Neural cell (in vitro differentiated cells): ENCODE data around the gene INPP5B. TPM values are rescaled to one million over a fixed set of nuclear protein-coding genes. Genes with fewer than 3 reads are reported as not detected.

Experiments
- H2AFZ ChIP-seq: fragments of 200-600, 300-800 bp; sonication (generic), shearing (Covaris generic); 2 replicates; pipeline ENCODE4 v1.6.0; 2014; ENCODE audit warnings: low read depth, mild to moderate bottlenecking, antibody characterized with exemption, low read length, moderate library complexity
- H3F3A ChIP-seq: fragments of 200-600 bp; shearing (Covaris generic); 2 replicates; pipeline ENCODE4 v1.6.1; 2016; ENCODE audit warnings: mild to moderate bottlenecking, moderate library complexity, mixed read lengths, antibody characterized with exemption, low read length; ENCODE audit not compliant: insufficient read depth, poor library complexity, severe bottlenecking
- H3K27ac ChIP-seq: fragments of 200-600, 300-800 bp; sonication (generic), shearing (Covaris generic); 2 replicates; pipeline ENCODE4 v1.5.1; 2014; ENCODE audit warnings: mild to moderate bottlenecking, low read length, moderate library complexity
- H3K27me3 ChIP-seq: fragments of 300-800, 200-600 bp; sonication (generic), shearing (Covaris generic); 2 replicates; pipeline ENCODE4 v1.6.0; 2014; ENCODE audit warnings: mild to moderate bottlenecking, low read depth, low read length, moderate library complexity; ENCODE audit not compliant: insufficient read depth
- H3K36me3 ChIP-seq: fragments of 300-800, 200-600 bp; sonication (generic), shearing (Covaris generic); 2 replicates; pipeline ENCODE4 v1.5.1; 2014; ENCODE audit warnings: mild to moderate bottlenecking, antibody characterized with exemption, low read length, moderate library complexity; ENCODE audit not compliant: insufficient read depth
- H3K4me2 ChIP-seq: fragments of 300-800, 200-600 bp; sonication (generic), shearing (Covaris generic); 2 replicates; pipeline ENCODE4 v1.6.0; 2014; ENCODE audit warnings: mild to moderate bottlenecking, low read length
- H3K4me3 ChIP-seq: fragments of 300-800, 200-600 bp; sonication (generic), shearing (Covaris generic); 2 replicates; pipeline ENCODE4 v1.5.1; 2014; ENCODE audit warnings: mild to moderate bottlenecking, low read length, moderate library complexity
- H3K79me2 ChIP-seq: fragments of 200-600 bp; shearing (Covaris generic); replicated peaks from 2 replicates; pipeline ENCODE4 v1.6.0; 2014; ENCODE audit warnings: mild to moderate bottlenecking, low read length, moderate library complexity; ENCODE audit not compliant: insufficient read depth
- H3K9ac ChIP-seq: fragments of 300-800, 200-600 bp; sonication (generic), shearing (Covaris generic); 2 replicates; pipeline ENCODE4 v1.6.1; 2016; ENCODE audit warnings: mild to moderate bottlenecking, low read length, mixed read lengths
- H3K9me2 ChIP-seq: fragments of 200-600 bp; shearing (Covaris generic); 2 replicates; pipeline ENCODE4 v1.6.1; 2016; ENCODE audit warnings: mild to moderate bottlenecking, low read length, mixed read lengths; ENCODE audit not compliant: insufficient read depth
- H3K9me3 ChIP-seq: fragments of 200-600, 300-800 bp; sonication (generic), shearing (Covaris generic); 2 replicates; pipeline ENCODE4 v1.6.1; 2016; ENCODE audit warnings: mild to moderate bottlenecking, mixed run types, low read length, moderate library complexity, mixed read lengths
- H4K20me1 ChIP-seq: fragments of 200-600 bp; shearing (Covaris generic); 2 replicates; pipeline ENCODE4 v1.6.1; 2016; ENCODE audit warnings: mild to moderate bottlenecking, mixed run types; ENCODE audit not compliant: insufficient read depth
- EP300 ChIP-seq: fragments of 450-650 bp; conservative IDR thresholded peaks from 2 replicates; pipeline ENCODE4 v1.6.1; 2014; ENCODE audit warnings: antibody characterized with exemption, mild to moderate bottlenecking, moderate library complexity; ENCODE audit not compliant: poor library complexity, severe bottlenecking
- EZH2 ChIP-seq: fragments of 200-600, 300-800 bp; shearing (Covaris generic), sonication (generic); IDR thresholded peaks from 2 replicates; pipeline ENCODE4 v1.6.1; 2014; ENCODE audit warnings: antibody characterized with exemption, low read length, borderline replicate concordance, mild to moderate bottlenecking; ENCODE audit not compliant: insufficient read depth, poor library complexity, severe bottlenecking
- MXI1 ChIP-seq: fragments of 450-650 bp; conservative IDR thresholded peaks from 2 replicates; pipeline ENCODE4 v1.6.1; 2014; ENCODE audit warnings: antibody characterized with exemption, mild to moderate bottlenecking; ENCODE audit not compliant: poor library complexity, severe bottlenecking
- POLR2AphosphoS5 ChIP-seq: IDR thresholded peaks from 2 replicates; pipeline ENCODE4 v1.6.1; 2012
- RAD21 ChIP-seq: fragments of 450-650 bp; conservative IDR thresholded peaks from 2 replicates; pipeline ENCODE4 v1.6.1; 2014; ENCODE audit warnings: antibody characterized with exemption, mild to moderate bottlenecking, moderate library complexity
- SMC3 ChIP-seq: fragments of 450-650 bp; conservative IDR thresholded peaks from 2 replicates; pipeline ENCODE4 v1.6.1; 2014; ENCODE audit warnings: antibody characterized with exemption, mild to moderate bottlenecking, moderate library complexity; ENCODE audit not compliant: poor library complexity
- TAF1 ChIP-seq: IDR thresholded peaks from 2 replicates; pipeline ENCODE4 v1.6.1; 2012; ENCODE audit warnings: low read depth
- polyA plus RNA-seq: library from polyadenylated mRNA; depleted of rRNA; stranded (reverse); fragments of >200 nt; gene quantifications from 2 replicates; pipeline ENCODE4 v1.2.3, GENCODE V29; 2014
- TF ChIP-seq, protein P1 (sequence below): fragments of 450-650 bp; IDR thresholded peaks from 2 replicates; pipeline ENCODE4 v1.5.1; 2014; ENCODE audit warnings: antibody characterized with exemption, mild to moderate bottlenecking, moderate library complexity; ENCODE audit not compliant: poor library complexity, severe bottlenecking
- TF ChIP-seq, protein P2 (sequence below): IDR thresholded peaks from 2 replicates; pipeline ENCODE4 v1.6.1; 2012; ENCODE audit warnings: borderline replicate concordance

INPP5B gene
- polyA plus RNA-seq, 1 donor from 2014 or later, result 13.4 TPM

DNA sequence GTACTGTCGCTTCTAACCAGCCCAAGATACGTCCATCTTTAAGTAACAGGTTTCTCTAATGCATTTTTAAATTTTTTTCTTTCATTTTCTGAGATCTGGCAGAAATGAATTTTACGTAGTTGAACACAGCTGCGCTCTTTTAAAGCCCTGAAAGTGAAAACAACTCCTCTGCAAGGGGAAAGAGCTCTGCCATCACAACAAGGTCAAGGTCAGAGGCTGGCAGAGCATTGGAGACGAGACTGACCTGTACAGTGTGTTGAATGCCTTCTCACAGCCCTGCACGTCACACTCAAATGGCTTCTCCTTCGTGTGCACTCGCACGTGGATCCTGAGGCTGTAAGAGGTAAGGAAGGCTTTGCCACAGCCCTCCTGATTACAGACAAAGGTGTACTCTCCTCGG lies 107.2 kb downstream of the INPP5B start:
- H3K79me2 ChIP-seq, result no peaks in the 10 kb centered on the region
- TF ChIP-seq EZH2, result no peak
- TF ChIP-seq, protein P1, sequence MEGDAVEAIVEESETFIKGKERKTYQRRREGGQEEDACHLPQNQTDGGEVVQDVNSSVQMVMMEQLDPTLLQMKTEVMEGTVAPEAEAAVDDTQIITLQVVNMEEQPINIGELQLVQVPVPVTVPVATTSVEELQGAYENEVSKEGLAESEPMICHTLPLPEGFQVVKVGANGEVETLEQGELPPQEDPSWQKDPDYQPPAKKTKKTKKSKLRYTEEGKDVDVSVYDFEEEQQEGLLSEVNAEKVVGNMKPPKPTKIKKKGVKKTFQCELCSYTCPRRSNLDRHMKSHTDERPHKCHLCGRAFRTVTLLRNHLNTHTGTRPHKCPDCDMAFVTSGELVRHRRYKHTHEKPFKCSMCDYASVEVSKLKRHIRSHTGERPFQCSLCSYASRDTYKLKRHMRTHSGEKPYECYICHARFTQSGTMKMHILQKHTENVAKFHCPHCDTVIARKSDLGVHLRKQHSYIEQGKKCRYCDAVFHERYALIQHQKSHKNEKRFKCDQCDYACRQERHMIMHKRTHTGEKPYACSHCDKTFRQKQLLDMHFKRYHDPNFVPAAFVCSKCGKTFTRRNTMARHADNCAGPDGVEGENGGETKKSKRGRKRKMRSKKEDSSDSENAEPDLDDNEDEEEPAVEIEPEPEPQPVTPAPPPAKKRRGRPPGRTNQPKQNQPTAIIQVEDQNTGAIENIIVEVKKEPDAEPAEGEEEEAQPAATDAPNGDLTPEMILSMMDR, result no peak
- H3K9me2 ChIP-seq, result no peaks in the 10 kb centered on the region
- no peak overlapping the region for H3K27ac ChIP-seq
- no peaks in the 10 kb centered on the region for H3K27me3 ChIP-seq
- peaks cover 8% of the 10 kb centered on the region for H3K36me3 ChIP-seq
- no peaks in the 10 kb centered on the region for H3K9me3 ChIP-seq
- H2AFZ ChIP-seq, result no peak overlapping the region
- no peak overlapping the region for H3K9ac ChIP-seq
- H4K20me1 ChIP-seq, result no peaks in the 10 kb centered on the region
- H3K4me2 ChIP-seq, result no peak overlapping the region
- no peak overlapping the region for H3K4me3 ChIP-seq
- no peaks in the 10 kb centered on the region for H3F3A ChIP-seq

DNA sequence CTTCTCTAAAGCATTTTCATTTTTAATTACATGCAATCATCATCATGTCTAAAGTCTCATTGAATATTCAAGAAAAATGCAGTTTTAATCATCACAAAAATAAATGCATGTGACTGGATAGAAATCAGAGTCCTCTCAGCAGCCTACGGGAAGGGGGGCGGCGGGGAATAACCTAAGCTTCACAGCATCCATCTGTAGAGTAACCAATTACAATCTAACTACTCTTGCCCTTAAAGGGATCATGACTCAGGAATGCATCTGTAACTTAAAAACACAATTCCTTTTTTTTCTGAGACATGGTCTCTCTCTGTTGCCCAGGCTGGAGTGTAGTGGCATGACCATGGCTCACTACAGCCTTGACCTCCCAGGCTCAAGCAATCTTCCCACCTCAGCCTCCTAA lies 110.1 kb downstream of the INPP5B start:
- Histone ChIP-seq H3K27me3 (no peaks in the 10 kb centered on the region), H3K36me3 (peaks cover 16% of the 10 kb centered on the region)
- TF ChIP-seq, protein P1, result no peak
- TF ChIP-seq MXI1 (no peak), RAD21 (no peak), TAF1 (no peak), EZH2 (no peak), POLR2AphosphoS5 (no peak), SMC3 (no peak), EP300 (no peak)
- TF ChIP-seq, protein P2, sequence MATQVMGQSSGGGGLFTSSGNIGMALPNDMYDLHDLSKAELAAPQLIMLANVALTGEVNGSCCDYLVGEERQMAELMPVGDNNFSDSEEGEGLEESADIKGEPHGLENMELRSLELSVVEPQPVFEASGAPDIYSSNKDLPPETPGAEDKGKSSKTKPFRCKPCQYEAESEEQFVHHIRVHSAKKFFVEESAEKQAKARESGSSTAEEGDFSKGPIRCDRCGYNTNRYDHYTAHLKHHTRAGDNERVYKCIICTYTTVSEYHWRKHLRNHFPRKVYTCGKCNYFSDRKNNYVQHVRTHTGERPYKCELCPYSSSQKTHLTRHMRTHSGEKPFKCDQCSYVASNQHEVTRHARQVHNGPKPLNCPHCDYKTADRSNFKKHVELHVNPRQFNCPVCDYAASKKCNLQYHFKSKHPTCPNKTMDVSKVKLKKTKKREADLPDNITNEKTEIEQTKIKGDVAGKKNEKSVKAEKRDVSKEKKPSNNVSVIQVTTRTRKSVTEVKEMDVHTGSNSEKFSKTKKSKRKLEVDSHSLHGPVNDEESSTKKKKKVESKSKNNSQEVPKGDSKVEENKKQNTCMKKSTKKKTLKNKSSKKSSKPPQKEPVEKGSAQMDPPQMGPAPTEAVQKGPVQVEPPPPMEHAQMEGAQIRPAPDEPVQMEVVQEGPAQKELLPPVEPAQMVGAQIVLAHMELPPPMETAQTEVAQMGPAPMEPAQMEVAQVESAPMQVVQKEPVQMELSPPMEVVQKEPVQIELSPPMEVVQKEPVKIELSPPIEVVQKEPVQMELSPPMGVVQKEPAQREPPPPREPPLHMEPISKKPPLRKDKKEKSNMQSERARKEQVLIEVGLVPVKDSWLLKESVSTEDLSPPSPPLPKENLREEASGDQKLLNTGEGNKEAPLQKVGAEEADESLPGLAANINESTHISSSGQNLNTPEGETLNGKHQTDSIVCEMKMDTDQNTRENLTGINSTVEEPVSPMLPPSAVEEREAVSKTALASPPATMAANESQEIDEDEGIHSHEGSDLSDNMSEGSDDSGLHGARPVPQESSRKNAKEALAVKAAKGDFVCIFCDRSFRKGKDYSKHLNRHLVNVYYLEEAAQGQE, result no peak

More for the DNA sequence above, 110.1 kb downstream of the INPP5B start:
- Histone ChIP-seq H2AFZ (no peak overlapping the region), H3K27ac (no peak overlapping the region), H3K79me2 (no peaks in the 10 kb centered on the region), H3K9ac (no peak overlapping the region), H3F3A (no peaks in the 10 kb centered on the region), H4K20me1 (no peaks in the 10 kb centered on the region), H3K4me2 (no peak overlapping the region), H3K4me3 (no peak overlapping the region), H3K9me3 (no peaks in the 10 kb centered on the region), H3K9me2 (no peaks in the 10 kb centered on the region)
